Mesendoderm (in vitro differentiated cells): Measurements from ENCODE around the gene ACOT7.

ENCODE experiments used
- DNase-seq: peaks from one replicate; pipeline ENCODE4 v3.0.0; 2013
- H2AK5ac ChIP-seq: 2 replicates; pipeline ENCODE4 v1.6.1; 2013; ENCODE audit warnings: low read length, inconsistent platforms
- H2BK120ac ChIP-seq: 2 replicates; pipeline ENCODE4 v1.6.1; 2013; ENCODE audit warnings: low read depth, mild to moderate bottlenecking, low read length, moderate library complexity, mixed read lengths
- H2BK15ac ChIP-seq: replicated peaks from 2 replicates; pipeline ENCODE4 v1.6.1; 2013; ENCODE audit warnings: low read depth, mild to moderate bottlenecking, moderate library complexity
- H2BK5ac ChIP-seq: 2 replicates; pipeline ENCODE4 v1.6.1; 2013; ENCODE audit warnings: low read length, inconsistent platforms
- H3K18ac ChIP-seq: 2 replicates; pipeline ENCODE4 v1.6.1; 2013; ENCODE audit warnings: mild to moderate bottlenecking, low read length, mixed read lengths
- H3K23ac ChIP-seq: one replicate; pipeline ENCODE4 v1.6.1; 2013; ENCODE audit warnings: low read length
- H3K27ac ChIP-seq: 2 replicates; pipeline ENCODE4 v1.5.1; 2013; ENCODE audit warnings: low read depth, mild to moderate bottlenecking, inconsistent platforms, low read length, moderate library complexity
- H3K27me3 ChIP-seq: 2 replicates; pipeline ENCODE4 v1.6.1; 2013; ENCODE audit warnings: low read length, control low read depth, mild to moderate bottlenecking, inconsistent platforms; ENCODE audit not compliant: insufficient read depth, poor library complexity
- H3K36me3 ChIP-seq: 2 replicates; pipeline ENCODE4 v1.6.1; 2013; ENCODE audit warnings: low read length, inconsistent platforms; ENCODE audit not compliant: control insufficient read depth, insufficient read depth
- H3K4ac ChIP-seq: one replicate; pipeline ENCODE4 v1.6.1; 2013; ENCODE audit warnings: low read depth, mild to moderate bottlenecking, low read length, moderate library complexity
- H3K4me1 ChIP-seq: 2 replicates; pipeline ENCODE4 v1.6.1; 2013; ENCODE audit warnings: low read depth, low read length, inconsistent platforms; ENCODE audit not compliant: control insufficient read depth
- H3K4me2 ChIP-seq: 2 replicates; pipeline ENCODE4 v1.6.1; 2013; ENCODE audit warnings: low read length
- H3K4me3 ChIP-seq: 2 replicates; pipeline ENCODE4 v1.5.1; 2013; ENCODE audit warnings: mild to moderate bottlenecking, low read length
- H3K56ac ChIP-seq: one replicate; pipeline ENCODE4 v1.6.1; 2013; ENCODE audit warnings: low read length
- H3K79me1 ChIP-seq: 2 replicates; pipeline ENCODE4 v1.6.1; 2013; ENCODE audit warnings: low read length, inconsistent platforms
- H3K79me2 ChIP-seq: 2 replicates; pipeline ENCODE4 v1.6.1; 2013; ENCODE audit warnings: mild to moderate bottlenecking, low read length; ENCODE audit not compliant: control insufficient read depth, insufficient read depth
- H3K9ac ChIP-seq: 2 replicates; pipeline ENCODE4 v1.6.1; 2013; ENCODE audit warnings: low read length, inconsistent platforms
- H4K5ac ChIP-seq: one replicate; pipeline ENCODE4 v1.6.1; 2013; ENCODE audit warnings: low read length
- H4K8ac ChIP-seq: one replicate; pipeline ENCODE4 v1.6.1; 2013; ENCODE audit warnings: low read depth, mild to moderate bottlenecking, control low read depth, low read length, moderate library complexity
- WGBS: extraction: QIAGEN DNeasy Blood & Tissue Kit; methylation state at CpG from one replicate; pipeline ENCODE4 v1.1.7; 2013; ENCODE audit warnings: low lambda C conversion rate, missing lambda C conversion rate; ENCODE audit not compliant: insufficient coverage; ENCODE audit errors: extremely low coverage; 5-methylcytosine and 5-hydroxymethylcytosine counted together

The ACOT7 gene

DNA sequence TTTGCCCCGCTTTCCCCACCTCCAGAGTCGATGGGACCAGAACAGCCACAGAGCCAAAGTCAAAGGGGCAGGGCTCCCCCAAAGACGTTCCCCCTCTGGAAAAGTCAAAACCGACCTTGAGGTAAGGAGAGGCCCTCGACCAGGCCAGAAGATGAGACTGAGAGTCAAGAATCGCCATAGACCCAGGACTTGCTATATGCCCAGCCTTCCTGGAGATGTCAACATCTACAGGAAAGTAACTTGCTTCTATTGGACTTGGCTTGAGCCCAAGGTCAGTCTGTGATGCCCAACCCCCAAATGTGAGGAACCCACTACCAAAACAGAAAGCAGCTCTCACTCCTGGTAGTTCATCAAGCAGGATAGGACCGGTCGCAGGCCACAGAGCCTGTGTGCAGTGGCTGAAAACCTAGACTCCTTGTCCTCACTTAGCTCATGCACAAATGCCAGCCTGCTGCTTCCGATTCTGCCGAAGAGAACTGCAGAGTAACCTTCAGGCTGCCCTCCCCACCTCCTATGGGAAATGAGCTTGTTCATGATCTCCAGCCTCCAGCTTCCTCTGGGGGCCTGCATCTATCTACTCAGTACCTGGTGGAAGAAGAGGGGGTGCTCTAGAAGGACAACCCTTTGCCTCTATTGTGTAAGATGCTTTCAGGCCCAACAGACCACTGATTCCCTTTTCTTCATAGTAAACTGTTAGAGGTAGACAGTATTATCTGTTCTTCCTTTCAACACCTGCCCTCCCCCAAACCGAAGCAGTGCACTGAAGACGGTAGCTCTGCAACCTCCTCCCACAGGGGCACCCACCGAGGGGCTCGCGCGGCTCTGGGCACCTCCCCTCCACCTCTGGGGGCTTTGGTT is 1.4 kb downstream of the ACOT7 start:
- Histone ChIP-seq H2BK5ac (no peak overlapping the region), H2BK15ac (no peak overlapping the region), H3K4me1 (peaks cover 7% of the 10 kb centered on the region), H3K4me2 (peak overlapping the region; percentile 82), H4K8ac (peak overlapping the region; percentile 91), H3K79me2 (peaks cover 25% of the 10 kb centered on the region), H2BK120ac (no peak overlapping the region), H3K27ac (no peak overlapping the region), H3K9ac (peak overlapping the region; percentile 56), H3K27me3 (no peaks in the 10 kb centered on the region), H3K4ac (peak overlapping the region; percentile 56), H2AK5ac (no peak overlapping the region), H3K4me3 (peak overlapping the region; percentile 30), H3K23ac (no peak overlapping the region), H3K18ac (peak overlapping the region; percentile 69), H3K36me3 (no peaks in the 10 kb centered on the region), H3K56ac (peak overlapping the region; percentile 78), H4K5ac (no peak overlapping the region), H3K79me1 (peaks cover 16% of the 10 kb centered on the region)
- no CpG with 5 or more reads among the region's 16 CpGs for WGBS
- DNase-seq: peak; percentile 29

DNA sequence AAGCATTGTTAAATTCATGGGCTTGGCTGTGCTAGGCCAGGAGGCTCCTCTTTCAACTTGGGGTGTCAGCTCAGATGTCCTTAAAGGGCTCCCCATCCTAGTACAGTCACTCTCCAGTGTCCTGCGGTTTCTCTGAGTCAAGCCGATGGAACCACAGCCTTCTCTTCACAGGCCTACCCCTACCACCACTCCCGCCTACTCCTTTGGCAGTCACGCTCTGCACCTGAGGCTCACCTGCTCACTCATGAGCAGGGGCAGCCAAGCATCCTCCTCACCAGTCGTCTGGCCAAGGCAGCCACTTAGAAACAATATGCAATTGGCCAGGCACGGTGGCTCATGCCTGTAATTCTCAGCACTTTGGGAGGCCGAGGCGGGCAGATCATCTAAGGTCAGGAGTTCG is 3.6 kb downstream of the ACOT7 start:
- Histone ChIP-seq H3K4me1 (peaks cover 17% of the 10 kb centered on the region), H3K27ac (no peak overlapping the region), H3K23ac (no peak overlapping the region), H3K4me2 (no peak overlapping the region), H2BK5ac (no peak overlapping the region), H2BK15ac (no peak overlapping the region), H3K4ac (no peak overlapping the region), H3K4me3 (no peak overlapping the region), H3K56ac (no peak overlapping the region), H3K9ac (no peak overlapping the region), H3K79me2 (peaks cover 35% of the 10 kb centered on the region), H3K36me3 (no peaks in the 10 kb centered on the region), H3K27me3 (no peaks in the 10 kb centered on the region), H2BK120ac (no peak overlapping the region), H2AK5ac (no peak overlapping the region), H4K8ac (no peak overlapping the region), H3K79me1 (peaks cover 23% of the 10 kb centered on the region), H4K5ac (no peak overlapping the region), H3K18ac (no peak overlapping the region)
- DNase-seq: no peak
- WGBS: no CpG with 5 or more reads among the region's 9 CpGs

DNA sequence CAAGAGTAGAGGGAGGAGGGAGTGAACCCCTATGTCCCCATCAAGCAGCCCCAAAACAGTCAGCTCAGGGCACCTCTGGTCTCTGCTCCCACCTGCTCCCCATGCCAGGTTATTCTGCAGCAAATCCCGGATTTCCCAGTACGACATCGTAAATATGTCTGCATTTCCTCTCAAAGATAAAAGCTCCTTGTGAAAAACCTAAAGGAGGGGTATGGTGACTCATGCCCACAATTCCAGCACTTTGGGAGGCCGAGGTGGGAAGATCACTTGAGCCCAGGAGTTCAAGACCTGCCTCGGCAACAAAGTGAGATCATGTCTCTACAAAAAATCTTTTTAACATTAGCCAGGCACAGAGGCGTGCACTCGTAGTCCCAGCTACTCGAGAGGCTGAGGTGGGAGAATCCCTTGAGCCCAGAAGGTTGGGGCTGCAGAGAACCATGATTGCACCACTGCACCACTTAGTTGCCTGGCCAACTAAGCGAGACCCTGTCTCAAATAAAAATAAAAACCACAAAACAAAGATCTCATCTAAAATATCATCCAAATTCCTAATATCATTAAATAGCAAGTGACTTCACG is 7.1 kb downstream of the ACOT7 start:
- Histone ChIP-seq H3K4me3 (no peak overlapping the region), H3K27ac (peak overlapping the region; percentile 71)
- DNase-seq: peak; percentile 71

DNA sequence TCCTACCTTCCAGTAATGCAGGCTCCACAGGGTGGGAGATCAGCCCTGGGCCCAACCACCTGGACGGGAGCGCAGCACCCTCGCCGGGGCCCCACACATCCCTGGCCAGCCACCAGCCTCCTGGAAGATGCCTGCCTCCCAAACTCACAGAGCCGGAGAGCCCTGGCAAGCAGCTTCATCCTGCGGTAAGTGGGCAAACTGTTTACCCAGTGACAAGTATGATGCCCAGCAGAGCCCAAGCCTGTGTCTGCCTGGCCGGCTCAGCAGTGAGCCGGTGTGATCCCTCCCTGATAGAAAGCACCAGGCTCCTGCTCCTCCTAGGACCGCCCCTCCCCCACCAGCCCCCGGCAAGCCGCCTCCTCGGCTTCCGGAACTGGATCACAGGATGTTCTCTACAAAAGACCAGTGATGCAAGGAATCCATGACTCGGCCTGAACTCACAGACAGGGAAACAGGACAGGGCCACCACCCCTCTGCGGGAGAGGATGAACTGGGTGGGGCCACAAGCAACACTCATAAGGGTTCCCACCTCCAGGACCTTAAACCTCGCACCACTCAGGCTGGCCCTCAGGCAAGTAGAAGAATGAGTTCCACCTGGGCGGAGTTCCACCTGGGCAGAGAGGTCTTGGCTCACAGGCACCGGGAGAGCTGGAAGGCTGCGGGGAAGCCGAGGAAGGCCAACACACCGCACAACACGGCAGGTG is 7.9 kb downstream of the ACOT7 start:
- peak overlapping the region; percentile 55 for H3K18ac ChIP-seq
- H2BK15ac ChIP-seq: no peak overlapping the region
- peak overlapping the region; percentile 28 for H3K4ac ChIP-seq
- H3K9ac ChIP-seq: peak overlapping the region; percentile 65
- H4K5ac ChIP-seq: no peak overlapping the region
- no peak overlapping the region for H2BK120ac ChIP-seq
- H4K8ac ChIP-seq: no peak overlapping the region
- peak overlapping the region; percentile 71 for H3K27ac ChIP-seq
- peaks cover 18% of the 10 kb centered on the region for H3K79me1 ChIP-seq
- H2AK5ac ChIP-seq: peak overlapping the region; percentile 13
- peaks cover 10% of the 10 kb centered on the region for H3K4me1 ChIP-seq
- H3K4me2 ChIP-seq: peak overlapping the region; percentile 7
- peaks cover 41% of the 10 kb centered on the region for H3K79me2 ChIP-seq
- H3K56ac ChIP-seq: peak overlapping the region; percentile 77
- peak; percentile 96 for DNase-seq
- peak overlapping the region; percentile 73 for H3K23ac ChIP-seq
- H3K4me3 ChIP-seq: no peak overlapping the region
- WGBS: no CpG with 5 or more reads among the region's 22 CpGs
- H2BK5ac ChIP-seq: peak overlapping the region; percentile 39
- no peaks in the 10 kb centered on the region for H3K36me3 ChIP-seq
- H3K27me3 ChIP-seq: no peaks in the 10 kb centered on the region

More for the DNA sequence above, 7.1 kb downstream of the ACOT7 start:
- Histone ChIP-seq H3K9ac (no peak overlapping the region), H2BK120ac (no peak overlapping the region), H4K5ac (no peak overlapping the region), H2BK15ac (no peak overlapping the region), H2AK5ac (no peak overlapping the region), H3K23ac (no peak overlapping the region), H3K56ac (no peak overlapping the region), H4K8ac (no peak overlapping the region), H3K79me1 (peaks cover 18% of the 10 kb centered on the region), H2BK5ac (no peak overlapping the region), H3K18ac (peak overlapping the region; percentile 55), H3K4ac (peak overlapping the region; percentile 28), H3K79me2 (peaks cover 40% of the 10 kb centered on the region), H3K27me3 (no peaks in the 10 kb centered on the region), H3K4me1 (peaks cover 10% of the 10 kb centered on the region), H3K4me2 (no peak overlapping the region), H3K36me3 (no peaks in the 10 kb centered on the region)
- WGBS: 100% methylated on average over 1 of the region's 10 CpGs

DNA sequence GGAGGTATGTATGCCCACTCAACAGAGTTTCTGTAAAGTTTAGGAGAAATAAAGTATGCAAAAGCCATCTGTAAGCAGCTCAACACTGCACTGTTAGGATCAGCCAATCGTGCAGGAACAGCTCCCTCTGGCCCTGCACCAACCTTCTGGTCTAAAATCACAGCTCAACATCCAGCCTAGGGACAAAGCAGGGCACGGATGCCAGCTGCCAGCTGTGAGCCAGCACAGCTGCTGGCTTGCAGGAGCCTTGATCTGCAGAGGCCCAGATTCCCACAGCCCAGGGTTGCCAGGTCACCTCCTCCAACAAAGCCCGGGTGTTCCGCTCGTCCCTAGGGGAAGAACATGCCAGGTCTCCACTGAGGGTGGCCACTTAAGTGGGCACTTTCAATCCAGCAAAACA is 8.6 kb downstream of the ACOT7 start:
- H3K79me1 ChIP-seq: peaks cover 17% of the 10 kb centered on the region
- H4K8ac ChIP-seq: no peak overlapping the region
- no peak for DNase-seq
- H3K23ac ChIP-seq: peak overlapping the region; percentile 73
- H3K27ac ChIP-seq: peak overlapping the region; percentile 45
- H2BK120ac ChIP-seq: no peak overlapping the region
- no peak overlapping the region for H2BK5ac ChIP-seq
- no peak overlapping the region for H3K4me3 ChIP-seq
- no peak overlapping the region for H3K4ac ChIP-seq
- H3K18ac ChIP-seq: peak overlapping the region; percentile 20
- peak overlapping the region; percentile 65 for H3K9ac ChIP-seq
- H3K4me2 ChIP-seq: no peak overlapping the region
- no peak overlapping the region for H4K5ac ChIP-seq
- no peaks in the 10 kb centered on the region for H3K27me3 ChIP-seq
- no CpG with 5 or more reads among the region's 5 CpGs for WGBS
- peaks cover 39% of the 10 kb centered on the region for H3K79me2 ChIP-seq
- peaks cover 10% of the 10 kb centered on the region for H3K4me1 ChIP-seq
- H3K36me3 ChIP-seq: no peaks in the 10 kb centered on the region
- peak overlapping the region; percentile 52 for H3K56ac ChIP-seq
- no peak overlapping the region for H2BK15ac ChIP-seq
- no peak overlapping the region for H2AK5ac ChIP-seq
